HL-60 (cell line): ENCODE measurements around the gene NACC2.

Source experiments
- DNase-seq, 2 experiments: peaks; one replicate each; pipeline ENCODE4 v3.0.0-alpha.2; 2010 to 2020; ENCODE audit warnings: low read depth in 1 of 2, low spot score in 1 of 2
- H3K27ac ChIP-seq: fragments of 250-450 bp; sonication (Bioruptor Pico); replicated peaks from 2 replicates; pipeline ENCODE4 v1.5.1; 2020; ENCODE audit warnings: mild to moderate bottlenecking, moderate library complexity
- H3K27me3 ChIP-seq: fragments of 250-450 bp; sonication (Bioruptor Pico); 2 replicates; pipeline ENCODE4 v1.5.1; 2021; ENCODE audit warnings: mild to moderate bottlenecking, moderate library complexity; ENCODE audit not compliant: insufficient read depth, poor library complexity, severe bottlenecking
- H3K4me3 ChIP-seq: replicated peaks from 2 replicates; pipeline ENCODE4 v1.5.1; 2011; ENCODE audit warnings: mild to moderate bottlenecking, control low read depth, low read length; ENCODE audit not compliant: insufficient read depth
- CTCF ChIP-seq: IDR thresholded peaks from one replicate; pipeline ENCODE4 v1.5.1; 2011; ENCODE audit warnings: low read length, control low read depth, inconsistent platforms; ENCODE audit not compliant: insufficient read depth
- GABPA ChIP-seq: IDR thresholded peaks from 2 replicates; pipeline ENCODE4 v1.6.1; 2012; ENCODE audit warnings: low read depth
- POLR2AphosphoS5 ChIP-seq: IDR thresholded peaks from 2 replicates; pipeline ENCODE4 v1.6.1; 2012; ENCODE audit warnings: low read depth
- REST ChIP-seq: IDR thresholded peaks from 2 replicates; pipeline ENCODE4 v1.6.1; 2012; ENCODE audit warnings: low read depth; ENCODE audit not compliant: insufficient replicate concordance
- SPI1 ChIP-seq: IDR thresholded peaks from 2 replicates; pipeline ENCODE4 v1.6.1; 2012; ENCODE audit warnings: low read depth, mild to moderate bottlenecking, borderline replicate concordance

The NACC2 gene

GRCh38 chr9:136050701-136051452 lies 44.2 kb downstream of the NACC2 start:
- no peak for TF ChIP-seq GABPA
- no peak for TF ChIP-seq REST
- TF ChIP-seq SPI1: no peak
- no peak overlapping the region for H3K27ac ChIP-seq
- no peak for DNase-seq
- H3K4me3 ChIP-seq: no peak overlapping the region
- no peaks in the 10 kb centered on the region for H3K27me3 ChIP-seq

GRCh38 chr9:136050266-136050700 lies 44.8 kb downstream of the NACC2 start:
- no peak for TF ChIP-seq REST
- no peak for TF ChIP-seq POLR2AphosphoS5
- no peak for TF ChIP-seq CTCF
- no peak for DNase-seq
- Histone ChIP-seq H3K27me3 (no peaks in the 10 kb centered on the region), H3K4me3 (no peak overlapping the region), H3K27ac (no peak overlapping the region)

- no peak for DNase-seq
- no peak overlapping the region for H3K4me3 ChIP-seq
- H3K27me3 ChIP-seq: no peaks in the 10 kb centered on the region
- TF ChIP-seq SPI1 (no peak), REST (no peak), GABPA (no peak), CTCF (no peak), POLR2AphosphoS5 (no peak)
- no peak overlapping the region for H3K27ac ChIP-seq
Measured at GRCh38 chr9:136049491-136050265, 45.4 kb downstream of the NACC2 start.
